Activated CD8-positive, alpha-beta T cell treated with anti-CD3 and anti-CD28 coated beads, Interleukin-2, amount 10 ng/mL, durations not matched to agents 7 days and 5 days (primary cell): Measurements from ENCODE around the gene AVL9. TPM values are rescaled to one million over a fixed set of nuclear protein-coding genes. Genes with fewer than 3 reads are reported as not detected.
"Not testable (repeated sequence)": the region's sequence is repeated elsewhere in the genome, so short reads cannot be mapped to it uniquely, and the experiment has no call there.

Experiments
- ATAC-seq: fragments of 150-1000 bp; cut with Tn5 transposase; one replicate; pipeline ENCODE4 v1.10.0; 2021; ENCODE audit warnings: moderate library complexity
- CTCF ChIA-PET: fragments of 350-600 bp; sonication (Branson Sonifier 250); formaldehyde crosslinking; loops from one replicate; lab custom pipeline; 2021; ENCODE audit warnings: antibody characterized with exemption; lab: Charles Lee
- POLR2A ChIA-PET: fragments of 350-600 bp; sonication (Branson Sonifier 250); formaldehyde crosslinking; loops from one replicate; lab custom pipeline; 2021; ENCODE audit warnings: antibody characterized with exemption; lab: Charles Lee
- DNase-seq: peaks from one replicate; pipeline ENCODE4 v3.0.0-alpha.2; 2020
- H3K27ac Mint-ChIP-seq: one replicate; pipeline ENCODE4 v1.8.0; 2021; ENCODE audit warnings: mild to moderate bottlenecking, mixed read lengths
- H3K27me3 Mint-ChIP-seq: one replicate; pipeline ENCODE4 v1.8.0; 2021; ENCODE audit warnings: low read depth, mixed read lengths
- H3K36me3 Mint-ChIP-seq: one replicate; pipeline ENCODE4 v1.8.0; 2021; ENCODE audit warnings: low read depth, mixed read lengths
- H3K4me1 Mint-ChIP-seq: one replicate; pipeline ENCODE4 v1.8.0; 2021; ENCODE audit warnings: low read depth, mixed read lengths
- H3K4me3 Mint-ChIP-seq: one replicate; pipeline ENCODE4 v1.8.0; 2021; ENCODE audit warnings: mild to moderate bottlenecking, mixed read lengths
- H3K9me3 Mint-ChIP-seq: one replicate; pipeline ENCODE4 v1.8.0; 2022; ENCODE audit warnings: mixed read lengths; ENCODE audit not compliant: insufficient read depth
- total RNA-seq, 2 experiments: library from RNA; stranded (reverse); gene quantifications; one replicate each; pipeline ENCODE4 v1.2.3, GENCODE V29; 2021

AVL9 gene
- 10 to 100 TPM; 29.6 to 30.1 TPM for total RNA-seq

DNA sequence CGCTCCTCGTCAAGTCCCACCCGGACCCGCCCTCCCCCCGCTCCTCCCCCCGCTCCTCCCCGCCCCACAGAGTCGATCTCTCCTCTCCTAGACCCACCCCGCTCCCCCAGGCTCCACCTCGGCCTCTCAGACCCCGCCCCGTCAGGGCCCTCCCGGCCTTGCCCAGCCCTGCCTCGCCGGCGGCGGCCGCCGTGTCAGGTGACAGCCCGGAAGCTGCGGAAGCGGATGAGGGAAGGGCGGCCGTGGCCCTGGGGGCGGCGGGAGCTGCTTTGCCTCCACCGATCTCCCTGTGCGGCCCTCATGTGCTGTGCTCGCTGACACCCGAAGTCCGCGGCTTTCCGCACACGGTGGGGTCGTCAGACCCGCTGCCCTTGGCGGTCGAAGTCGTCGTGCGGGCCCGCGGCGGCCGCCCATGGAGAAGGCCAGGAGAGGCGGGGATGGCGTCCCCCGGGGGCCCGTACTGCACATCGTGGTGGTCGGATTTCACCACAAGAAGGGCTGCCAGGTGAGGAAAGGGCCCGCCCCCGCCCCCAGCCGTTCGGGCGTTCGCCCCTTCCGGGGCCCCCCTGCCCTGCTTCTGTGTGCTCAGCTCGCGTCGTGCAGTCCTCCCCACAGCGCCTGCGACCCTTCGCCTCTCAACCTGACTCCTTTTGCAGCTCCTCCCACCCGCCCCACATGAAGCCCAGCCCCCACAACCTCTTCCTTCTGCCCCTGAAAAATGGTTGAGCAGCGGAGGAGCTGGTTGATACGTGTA is at the start of gene AVL9:
Gene AVL9, plus strand, starts transcription at position 192 of the 754 bp plus-strand sequence. Its CDS starts 221 bp downstream, at position 413.
- Mint-ChIP-seq H3K27me3 (no peaks in the 10 kb centered on the region), H3K36me3 (peaks cover 21% of the 10 kb centered on the region), H3K27ac (peak within 1 kb of the TSS; percentile 99), H3K9me3 (no peaks in the 10 kb centered on the region), H3K4me3 (peak within 1 kb of the TSS; percentile 81), H3K4me1 (peaks cover 43% of the 10 kb centered on the region)
- DNase-seq (peak; percentile 99), ATAC-seq (peak; percentile 94)
- CTCF ChIA-PET, result interaction anchor here (0.6 to 0.9 kb wide), 3 partner anchors 16 to 351 kb away, joined by 3 read pairs; no protein-coding TSS in a partner anchor
- POLR2A ChIA-PET, result interaction anchor here (0.5 to 1.7 kb wide), 19 partner anchors 8 to 1502 kb away, joined by 3 to 16 read pairs (median 4); partner anchors contain the start of gene KBTBD2

DNA sequence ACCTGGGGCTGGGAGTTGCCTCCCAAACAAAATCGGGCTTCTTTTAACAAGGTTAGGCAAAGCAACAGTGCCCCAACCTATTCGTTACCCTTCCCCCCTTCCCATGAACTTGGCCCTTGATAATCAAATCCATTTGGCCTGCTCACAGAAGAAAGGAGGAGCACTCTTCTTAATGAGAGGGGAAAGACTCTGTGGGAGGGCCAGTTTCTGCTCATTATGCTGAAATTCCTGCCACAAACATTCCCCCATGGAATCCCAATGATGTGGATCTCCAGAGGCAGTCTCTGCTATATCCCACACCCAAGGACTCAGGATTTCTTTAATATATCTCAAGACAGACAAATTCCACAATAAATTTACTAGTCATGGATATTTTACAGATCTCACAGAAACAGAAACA is 48.1 kb upstream of the AVL9 start:
- Mint-ChIP-seq H3K27ac (no peak overlapping the region), H3K27me3 (no peaks in the 10 kb centered on the region), H3K36me3 (no peaks in the 10 kb centered on the region), H3K9me3 (no peaks in the 10 kb centered on the region), H3K4me3 (no peak overlapping the region), H3K4me1 (no peaks in the 10 kb centered on the region)
- ChIA-PET POLR2A (no interaction called here), CTCF (interaction anchor here (1.0 kb wide), 1 partner anchor 32 kb away, joined by 3 read pairs; no protein-coding TSS in a partner anchor)
- ATAC-seq (no peak), DNase-seq (no peak)

DNA sequence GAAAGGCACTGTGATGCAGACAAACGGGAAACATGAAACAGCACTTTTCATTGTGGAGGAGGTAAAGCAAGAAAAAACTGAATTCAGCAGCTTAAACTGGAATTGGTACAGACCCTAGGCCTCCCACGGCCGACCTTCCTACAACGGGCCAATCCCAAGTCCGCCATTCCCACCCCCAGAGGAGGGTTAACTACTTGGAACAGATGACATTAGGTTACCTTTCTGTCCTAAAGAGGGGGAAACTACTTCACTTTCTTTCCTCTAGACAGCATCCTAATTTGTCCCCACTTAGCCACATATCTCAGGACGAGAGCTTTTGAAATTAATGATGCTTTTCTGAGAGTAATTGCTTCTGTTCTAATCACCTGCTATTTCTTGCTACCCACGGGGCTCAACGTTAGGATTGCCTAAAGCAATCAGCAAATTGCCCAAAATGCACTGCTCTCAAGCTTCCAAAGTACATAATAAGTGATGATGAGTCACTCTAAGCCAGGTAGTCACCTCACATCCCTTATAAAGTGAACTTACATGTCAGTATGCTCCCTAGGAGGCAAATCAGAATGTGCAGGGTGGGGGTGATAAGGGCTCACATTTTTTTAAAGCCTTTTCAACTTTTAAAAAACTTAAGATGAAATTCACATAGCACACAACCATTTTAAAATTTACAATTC is 41.8 kb upstream of the AVL9 start:
- POLR2A ChIA-PET, result no interaction called here
- H3K4me3 Mint-ChIP-seq, result no peak overlapping the region
- CTCF ChIA-PET, result no interaction called here
- no peak for DNase-seq
- H3K4me1 Mint-ChIP-seq, result no peaks in the 10 kb centered on the region
- no peaks in the 10 kb centered on the region for H3K9me3 Mint-ChIP-seq
- H3K27ac Mint-ChIP-seq, result no peak overlapping the region
- H3K36me3 Mint-ChIP-seq, result no peaks in the 10 kb centered on the region
- H3K27me3 Mint-ChIP-seq, result peaks cover 5% of the 10 kb centered on the region
- no peak for ATAC-seq

DNA sequence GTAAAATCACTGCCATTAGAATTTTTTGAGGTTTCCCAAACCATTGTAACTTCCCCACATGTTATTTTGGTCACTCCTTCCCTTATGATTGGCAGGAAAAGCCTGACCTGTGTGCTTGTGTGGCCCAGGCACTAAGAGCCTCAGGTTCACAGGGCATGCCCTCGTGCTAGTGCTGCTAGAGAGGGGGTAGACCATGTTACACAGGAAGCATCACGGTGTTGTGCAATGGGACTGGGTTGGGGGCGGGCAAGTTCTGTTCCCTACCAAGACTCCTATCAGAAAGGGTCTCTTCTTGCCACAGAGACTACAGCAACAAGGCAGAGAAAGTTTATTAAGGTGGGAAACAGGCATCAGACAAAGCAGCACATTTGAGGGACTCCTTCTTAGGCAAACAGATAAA is 37.3 kb upstream of the AVL9 start:
- no peaks in the 10 kb centered on the region for H3K9me3 Mint-ChIP-seq
- ChIA-PET POLR2A (no interaction called here), CTCF (no interaction called here)
- ATAC-seq, result no peak
- H3K27me3 Mint-ChIP-seq, result peaks cover 5% of the 10 kb centered on the region
- no peak overlapping the region for H3K27ac Mint-ChIP-seq
- no peaks in the 10 kb centered on the region for H3K36me3 Mint-ChIP-seq
- H3K4me1 Mint-ChIP-seq, result no peaks in the 10 kb centered on the region
- DNase-seq, result no peak
- no peak overlapping the region for H3K4me3 Mint-ChIP-seq

DNA sequence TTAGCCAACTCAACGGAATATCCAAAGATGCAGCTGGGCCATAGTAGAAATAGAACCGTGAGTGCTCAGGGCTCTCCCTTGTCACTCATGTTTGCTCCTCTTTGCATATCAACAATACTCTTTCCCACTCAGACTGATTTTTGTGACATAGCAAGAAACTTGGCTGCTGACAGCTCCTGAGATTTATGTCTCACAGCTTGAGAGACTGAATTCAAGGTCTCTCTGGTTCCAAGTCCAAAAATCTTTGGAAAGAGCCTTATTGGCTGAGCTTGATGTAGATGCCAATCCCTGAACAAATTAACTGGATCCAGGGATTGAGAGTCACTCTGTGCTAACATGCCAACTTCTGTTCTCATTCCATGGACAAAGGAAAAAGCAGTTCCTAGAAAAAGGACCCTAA is 35.5 kb upstream of the AVL9 start:
- CTCF ChIA-PET, result no interaction called here
- no peak for ATAC-seq
- H3K27me3 Mint-ChIP-seq, result peaks cover 2% of the 10 kb centered on the region

DNA sequence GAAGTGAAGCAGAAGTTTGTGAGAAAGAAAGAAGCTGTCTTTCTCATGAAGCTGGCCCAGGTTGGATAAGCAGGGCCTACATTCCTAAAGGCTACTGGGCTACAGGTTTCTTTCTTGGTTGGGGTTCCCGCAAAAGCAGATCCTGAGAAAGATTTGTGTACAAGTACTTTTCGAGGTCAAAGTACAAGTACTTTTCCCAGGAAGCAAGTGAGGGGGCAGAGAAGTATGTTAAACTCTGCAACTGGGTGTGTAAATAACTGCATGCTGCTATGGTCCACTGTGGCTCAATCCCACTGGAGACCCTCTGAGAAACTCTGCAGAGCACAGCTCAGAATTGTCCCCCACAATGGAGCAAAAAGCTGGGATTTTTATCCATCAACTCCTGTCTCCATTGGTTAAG is 33.8 kb upstream of the AVL9 start:
- ChIA-PET POLR2A (no interaction called here), CTCF (no interaction called here)
- H3K9me3 Mint-ChIP-seq, result no peaks in the 10 kb centered on the region
- peaks cover 2% of the 10 kb centered on the region for H3K27me3 Mint-ChIP-seq
- no peak for ATAC-seq
- no peak overlapping the region for H3K27ac Mint-ChIP-seq
- no peaks in the 10 kb centered on the region for H3K36me3 Mint-ChIP-seq
- DNase-seq, result no peak
- H3K4me3 Mint-ChIP-seq, result no peak overlapping the region
- H3K4me1 Mint-ChIP-seq, result no peaks in the 10 kb centered on the region

More for the DNA sequence above, 35.5 kb upstream of the AVL9 start:
- H3K4me3 Mint-ChIP-seq, result no peak overlapping the region
- H3K9me3 Mint-ChIP-seq, result no peaks in the 10 kb centered on the region
- POLR2A ChIA-PET, result no interaction called here
- H3K4me1 Mint-ChIP-seq, result no peaks in the 10 kb centered on the region
- no peaks in the 10 kb centered on the region for H3K36me3 Mint-ChIP-seq
- DNase-seq, result no peak
- no peak overlapping the region for H3K27ac Mint-ChIP-seq

DNA sequence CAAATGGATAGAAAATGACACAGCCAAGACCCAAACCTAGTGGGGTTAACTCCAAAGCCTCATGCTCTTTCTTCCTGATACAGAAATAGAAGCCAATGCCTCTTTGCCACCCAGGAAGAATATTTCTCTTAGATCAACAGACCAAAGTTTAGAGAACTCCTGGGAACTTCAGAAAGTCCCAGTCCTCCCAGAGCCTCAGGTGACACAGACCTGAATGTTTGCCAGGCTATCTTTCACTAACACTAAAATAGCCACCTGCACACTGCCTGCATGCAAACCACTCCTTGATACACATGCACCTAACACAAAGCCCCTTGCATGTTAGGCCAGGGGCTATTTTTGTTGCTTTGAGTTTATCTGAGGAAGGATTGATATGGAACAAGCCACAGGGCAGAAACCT is 32.8 kb upstream of the AVL9 start:
- ChIA-PET CTCF (no interaction called here), POLR2A (no interaction called here)
- Mint-ChIP-seq H3K9me3 (no peaks in the 10 kb centered on the region), H3K4me3 (no peak overlapping the region), H3K4me1 (no peaks in the 10 kb centered on the region), H3K27me3 (peaks cover 2% of the 10 kb centered on the region), H3K27ac (no peak overlapping the region), H3K36me3 (no peaks in the 10 kb centered on the region)
- DNase-seq (no peak), ATAC-seq (no peak)

DNA sequence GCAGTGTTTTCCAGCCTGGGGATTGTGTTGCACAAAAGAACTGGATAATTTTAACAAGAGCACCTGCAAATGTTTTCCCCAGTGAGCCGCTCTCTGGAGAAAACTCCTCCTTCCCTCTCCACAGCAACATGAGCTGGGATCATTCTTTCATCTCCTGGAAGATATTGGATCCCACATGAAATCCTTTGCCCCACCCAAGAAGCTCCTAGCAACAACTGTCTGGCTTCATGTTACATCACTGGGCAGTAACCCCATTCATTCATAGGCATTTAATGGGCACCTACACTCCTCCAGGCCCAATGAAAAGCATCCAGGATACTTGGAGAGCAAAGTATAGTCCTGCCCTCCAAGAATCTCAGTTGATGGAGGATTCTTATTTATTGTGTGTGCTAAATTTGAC is 32.3 kb upstream of the AVL9 start:
- H3K27me3 Mint-ChIP-seq, result peaks cover 2% of the 10 kb centered on the region
- H3K9me3 Mint-ChIP-seq, result no peaks in the 10 kb centered on the region
- no peaks in the 10 kb centered on the region for H3K4me1 Mint-ChIP-seq
- DNase-seq (no peak), ATAC-seq (no peak)
- ChIA-PET CTCF (no interaction called here), POLR2A (no interaction called here)
- H3K27ac Mint-ChIP-seq, result no peak overlapping the region
- H3K36me3 Mint-ChIP-seq, result no peaks in the 10 kb centered on the region
- H3K4me3 Mint-ChIP-seq, result no peak overlapping the region

DNA sequence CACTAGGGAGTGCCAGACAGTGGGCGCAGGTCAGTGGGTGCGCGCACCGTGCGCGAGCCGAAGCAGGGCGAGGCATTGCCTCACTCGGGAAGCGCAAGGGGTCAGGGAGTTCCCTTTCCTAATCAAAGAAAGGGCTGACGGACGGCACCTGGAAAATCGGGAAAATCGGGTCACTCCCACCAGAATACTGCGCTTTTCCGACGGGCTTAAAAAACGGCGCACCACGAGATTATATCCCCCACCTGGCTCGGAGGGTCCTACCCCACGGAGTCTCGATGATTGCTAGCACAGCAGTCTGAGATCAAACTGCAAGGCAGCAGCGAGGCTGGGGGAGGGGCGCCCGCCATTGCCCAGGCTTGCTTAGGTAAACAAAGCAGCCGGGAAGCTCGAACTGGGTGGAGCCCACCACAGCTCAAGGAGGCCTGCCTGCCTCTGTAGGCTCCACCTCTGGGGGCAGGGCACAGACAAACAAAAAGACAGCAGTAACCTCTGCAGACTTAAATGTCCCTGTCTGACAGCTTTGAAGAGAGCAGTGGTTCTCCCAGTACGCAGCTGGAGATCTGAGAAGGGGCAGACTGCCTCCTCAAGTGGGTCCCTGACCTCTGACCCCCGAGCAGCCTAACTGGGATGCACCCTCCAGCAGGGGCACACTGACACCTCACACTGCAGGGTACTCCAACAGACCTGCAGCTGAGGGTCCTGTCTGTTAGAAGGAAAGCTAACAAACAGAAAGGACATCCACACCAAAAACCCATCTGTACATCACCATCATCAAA is 30.5 kb upstream of the AVL9 start:
- H3K36me3 Mint-ChIP-seq, H3K4me1 Mint-ChIP-seq, H3K27ac Mint-ChIP-seq, DNase-seq, H3K9me3 Mint-ChIP-seq, POLR2A ChIA-PET, H3K27me3 Mint-ChIP-seq, ATAC-seq, H3K4me3 Mint-ChIP-seq, CTCF ChIA-PET: not testable (repeated sequence)

DNA sequence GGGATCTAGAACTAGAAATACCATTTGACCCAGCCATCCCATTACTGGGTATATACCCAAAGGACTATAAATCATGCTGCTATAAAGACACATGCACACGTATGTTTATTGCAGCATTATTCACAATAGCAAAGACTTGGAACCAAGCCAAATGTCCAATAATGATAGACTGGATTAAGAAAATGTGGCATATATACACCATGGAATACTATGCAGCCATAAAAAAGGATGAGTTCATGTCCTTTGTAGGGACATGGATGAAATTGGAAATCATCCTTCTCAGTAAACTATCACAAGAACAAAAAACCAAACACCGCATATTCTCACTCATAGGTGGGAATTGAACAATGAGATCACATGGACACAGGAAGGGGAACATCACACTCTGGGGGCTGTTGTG is 25.3 kb upstream of the AVL9 start:
- H3K36me3 Mint-ChIP-seq, H3K9me3 Mint-ChIP-seq, ATAC-seq, H3K4me3 Mint-ChIP-seq, POLR2A ChIA-PET, H3K27me3 Mint-ChIP-seq, H3K27ac Mint-ChIP-seq, H3K4me1 Mint-ChIP-seq, CTCF ChIA-PET, DNase-seq: not testable (repeated sequence)

DNA sequence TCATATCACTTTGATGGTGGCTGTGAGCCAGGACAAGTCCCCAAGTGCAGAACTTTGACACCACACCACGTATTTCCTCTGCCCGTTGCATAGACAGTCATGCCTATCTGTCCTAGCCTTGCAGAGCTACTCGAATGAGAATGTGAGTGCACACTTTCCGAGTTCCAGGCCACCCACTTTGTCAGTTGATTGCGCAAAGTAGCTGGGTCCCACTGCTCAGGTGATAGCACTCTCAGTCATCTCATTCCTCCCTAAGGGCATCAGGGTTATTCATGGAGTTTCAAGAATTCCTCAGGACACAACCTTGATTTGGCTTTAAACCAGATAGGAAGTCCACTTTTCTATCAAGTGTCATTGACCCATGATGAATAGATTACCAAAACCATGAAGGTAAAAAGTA is 24.4 kb upstream of the AVL9 start:
- no peaks in the 10 kb centered on the region for H3K9me3 Mint-ChIP-seq
- ATAC-seq (no peak), DNase-seq (no peak)
- H3K4me1 Mint-ChIP-seq, result no peaks in the 10 kb centered on the region
- POLR2A ChIA-PET, result no interaction called here
- no peaks in the 10 kb centered on the region for H3K36me3 Mint-ChIP-seq
- no peaks in the 10 kb centered on the region for H3K27me3 Mint-ChIP-seq
- no peak overlapping the region for H3K27ac Mint-ChIP-seq
- CTCF ChIA-PET, result no interaction called here
- no peak overlapping the region for H3K4me3 Mint-ChIP-seq

DNA sequence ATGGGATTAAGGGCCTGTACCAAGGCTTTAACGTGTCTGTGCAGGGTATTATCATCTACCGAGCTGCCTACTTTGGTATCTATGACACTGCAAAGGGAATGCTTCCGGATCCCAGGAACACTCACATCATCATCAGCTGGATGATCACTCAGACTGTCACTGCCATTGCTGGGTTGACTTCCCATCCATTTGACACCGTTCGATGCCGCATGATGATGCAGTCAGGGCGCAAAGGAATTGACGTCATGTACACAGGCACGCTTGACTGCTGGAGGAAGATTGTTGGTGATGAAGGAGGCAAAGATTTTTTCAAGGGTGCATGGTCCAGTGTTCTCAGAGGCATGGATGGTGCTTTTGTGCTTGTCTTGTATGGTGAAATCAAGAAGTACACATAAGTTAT is 23.3 kb upstream of the AVL9 start:
- H3K27me3 Mint-ChIP-seq, result peaks cover 4% of the 10 kb centered on the region
- H3K9me3 Mint-ChIP-seq, result no peaks in the 10 kb centered on the region
- no peak overlapping the region for H3K4me3 Mint-ChIP-seq
- ChIA-PET CTCF (no interaction called here), POLR2A (no interaction called here)
- H3K27ac Mint-ChIP-seq, result no peak overlapping the region
- no peak for ATAC-seq
- DNase-seq, result no peak
- H3K4me1 Mint-ChIP-seq, result no peaks in the 10 kb centered on the region
- H3K36me3 Mint-ChIP-seq, result no peaks in the 10 kb centered on the region
